Measurements from ENCODE around the gene ZXDC. TPM values are rescaled to one million over a fixed set of nuclear protein-coding genes. Genes with fewer than 3 reads are reported as not detected.

ZXDC gene
- total RNA-seq, 1 experiment from 2014 or later: 55.4 TPM

GRCh38 chr3:126459763-126460127 lies 15.9 kb downstream of the ZXDC start:
- no peak for TF ChIP-seq CTCF (conservative IDR thresholded peaks at IDR 0.05)
- no peak for TF ChIP-seq EZH2 (IDR thresholded peaks at IDR 0.05; ENCODE audit: low read depth)
- no peak for DNase-seq
- intact Hi-C loops (cut with micrococcal nuclease; ENCODE audit: unreplicated experiment): no loop called here
- Histone ChIP-seq H3K4me3 (no peak overlapping the region), H2AFZ (no peak overlapping the region), H3K79me2 (ENCODE audit: low read depth) (0 out of 2 replicates have a peak, but pooled peaks cover 3% of the 10 kb centered on the region), H3F3A (ENCODE audit: insufficient read depth, low read depth) (no peaks in the 10 kb centered on the region; the same call in 1 of the 2 replicates), H3K9me3 (ENCODE audit: insufficient read depth, low read depth) (no peaks in the 10 kb centered on the region), H3K9me2 (ENCODE audit: insufficient read depth) (no peaks in the 10 kb centered on the region), H3K27me3 (ENCODE audit: insufficient read depth, low read depth) (no peaks in the 10 kb centered on the region), H3K4me2 (no peak overlapping the region), H3K27ac (no peak overlapping the region), H3K4me1 (replicated peaks; ENCODE audit: insufficient read depth) (no peaks in the 10 kb centered on the region), H3K36me3 (ENCODE audit: low read depth) (peaks cover 25% of the 10 kb centered on the region), H4K20me1 (ENCODE audit: insufficient read depth) (peaks cover 52% of the 10 kb centered on the region)
- POLR2A ChIA-PET (ENCODE audit: unreplicated experiment): no interaction called here
- CTCF ChIA-PET: interaction anchor here (0.6 kb wide), 1 partner anchor 501 kb away, joined by 4 read pairs; no protein-coding TSS in a partner anchor
- no TSS peak for BruUV-seq (replicated peaks)

GRCh38 chr3:126459111-126459762 lies 16.5 kb downstream of the ZXDC start:
- ChIA-PET POLR2A (ENCODE audit: unreplicated experiment) (no interaction called here), CTCF (interaction anchor here (0.6 kb wide), 1 partner anchor 502 kb away, joined by 4 read pairs; no protein-coding TSS in a partner anchor)
- H3K27ac ChIP-seq: no peak overlapping the region
- no peak overlapping the region for H3K4me2 ChIP-seq
- no peaks in the 10 kb centered on the region; the same call in 1 of the 2 replicates for H3F3A ChIP-seq (ENCODE audit: insufficient read depth, low read depth)
- no peak overlapping the region for H2AFZ ChIP-seq
- BruUV-seq (replicated peaks): no TSS peak
- H3K4me1 ChIP-seq (replicated peaks; ENCODE audit: insufficient read depth): no peaks in the 10 kb centered on the region
- no peaks in the 10 kb centered on the region for H3K9me2 ChIP-seq (ENCODE audit: insufficient read depth)
- H3K9me3 ChIP-seq (ENCODE audit: insufficient read depth, low read depth): no peaks in the 10 kb centered on the region
- DNase-seq: no peak
- peaks cover 49% of the 10 kb centered on the region for H4K20me1 ChIP-seq (ENCODE audit: insufficient read depth)
- no peaks in the 10 kb centered on the region for H3K27me3 ChIP-seq (ENCODE audit: insufficient read depth, low read depth)
- H3K4me3 ChIP-seq: no peak overlapping the region
- intact Hi-C loops (cut with micrococcal nuclease; ENCODE audit: unreplicated experiment): no loop called here
- peaks cover 25% of the 10 kb centered on the region for H3K36me3 ChIP-seq (ENCODE audit: low read depth)
- H3K79me2 ChIP-seq (ENCODE audit: low read depth): 0 out of 2 replicates have a peak, but pooled peaks cover 3% of the 10 kb centered on the region
- TF ChIP-seq EZH2 (IDR thresholded peaks at IDR 0.05; ENCODE audit: low read depth): no peak
- no peak for TF ChIP-seq CTCF (conservative IDR thresholded peaks at IDR 0.05)

GRCh38 chr3:126456766-126457388 lies 18.8 kb downstream of the ZXDC start:
- H3K4me1 ChIP-seq (replicated peaks; ENCODE audit: insufficient read depth): no peaks in the 10 kb centered on the region
- peaks cover 51% of the 10 kb centered on the region for H4K20me1 ChIP-seq (ENCODE audit: insufficient read depth)
- intact Hi-C loops (cut with micrococcal nuclease; ENCODE audit: unreplicated experiment): no loop called here
- DNase-seq: no peak
- H3K36me3 ChIP-seq (ENCODE audit: low read depth): peaks cover 23% of the 10 kb centered on the region
- no peak overlapping the region for H3K27ac ChIP-seq
- no peak overlapping the region for H2AFZ ChIP-seq
- no peaks in the 10 kb centered on the region for H3K27me3 ChIP-seq (ENCODE audit: insufficient read depth, low read depth)
- TF ChIP-seq CTCF (conservative IDR thresholded peaks at IDR 0.05): no peak
- TF ChIP-seq EZH2 (IDR thresholded peaks at IDR 0.05; ENCODE audit: low read depth): no peak
- no peaks in the 10 kb centered on the region; the same call in 1 of the 2 replicates for H3F3A ChIP-seq (ENCODE audit: insufficient read depth, low read depth)
- H3K9me2 ChIP-seq (ENCODE audit: insufficient read depth): no peaks in the 10 kb centered on the region
- H3K4me3 ChIP-seq: no peak overlapping the region
- H3K4me2 ChIP-seq: no peak overlapping the region
- H3K9me3 ChIP-seq (ENCODE audit: insufficient read depth, low read depth): no peaks in the 10 kb centered on the region
- H3K79me2 ChIP-seq (ENCODE audit: low read depth): 0 out of 2 replicates have a peak, but pooled peaks cover 3% of the 10 kb centered on the region
- ChIA-PET CTCF (interaction anchor here (1.0 kb wide), 1 partner anchor 16 kb away, joined by 3 read pairs; no protein-coding TSS in a partner anchor), POLR2A (ENCODE audit: unreplicated experiment) (no interaction called here)
- no TSS peak for BruUV-seq (replicated peaks)

All from PC-9 (cell line).